Fibroblast of mammary gland (primary cell): Measurements from ENCODE around the gene GNB1L.

Experiments used
- DNase-seq: peaks from one replicate; pipeline ENCODE4 v3.0.0-alpha.2; 2010; ENCODE audit warnings: low read depth
- H3K4me3 ChIP-seq: 2 replicates; pipeline ENCODE4 v1.5.1; 2011; ENCODE audit warnings: low read depth, mild to moderate bottlenecking, low read length, moderate library complexity; ENCODE audit not compliant: control insufficient read depth
- CTCF ChIP-seq: conservative IDR thresholded peaks from 2 replicates; pipeline ENCODE4 v1.5.1; 2011; ENCODE audit warnings: low read depth, low read length, inconsistent platforms; ENCODE audit not compliant: control insufficient read depth, insufficient read depth

GNB1L gene

GRCh38 chr22:19786264-19786585 lies 68.4 kb downstream of the GNB1L start:
- DNase-seq, result no peak
- H3K4me3 ChIP-seq, result no peak overlapping the region

GRCh38 chr22:19785461-19786263 lies 69.0 kb downstream of the GNB1L start:
- DNase-seq, result no peak
- TF ChIP-seq CTCF, result no peak
- H3K4me3 ChIP-seq, result no peak overlapping the region

More at GRCh38 chr22:19786264-19786585, 68.4 kb downstream of the GNB1L start:
- TF ChIP-seq CTCF, result no peak

GRCh38 chr22:19784384-19785175 lies 70.1 kb downstream of the GNB1L start:
- no peak for TF ChIP-seq CTCF
- no peak for DNase-seq

GRCh38 chr22:19783586-19784383 lies 70.9 kb downstream of the GNB1L start:
- no peak for TF ChIP-seq CTCF
- H3K4me3 ChIP-seq, result no peak overlapping the region
- DNase-seq, result no peak

More at GRCh38 chr22:19784384-19785175, 70.1 kb downstream of the GNB1L start:
- no peak overlapping the region for H3K4me3 ChIP-seq

- no peak overlapping the region for H3K4me3 ChIP-seq
- no peak for TF ChIP-seq CTCF
- no peak for DNase-seq
Measured at GRCh38 chr22:19782533-19782932, 72.1 kb downstream of the GNB1L start.

- TF ChIP-seq CTCF, result no peak
- no peak for DNase-seq
- H3K4me3 ChIP-seq, result no peak overlapping the region
Measured at GRCh38 chr22:19779685-19780268, 74.9 kb downstream of the GNB1L start.
